ENCODE results near the gene OGFRL1.
A peak's percentile ranks its signal among the peaks of the same experiment; 100 is the strongest.

The OGFRL1 gene

DNA sequence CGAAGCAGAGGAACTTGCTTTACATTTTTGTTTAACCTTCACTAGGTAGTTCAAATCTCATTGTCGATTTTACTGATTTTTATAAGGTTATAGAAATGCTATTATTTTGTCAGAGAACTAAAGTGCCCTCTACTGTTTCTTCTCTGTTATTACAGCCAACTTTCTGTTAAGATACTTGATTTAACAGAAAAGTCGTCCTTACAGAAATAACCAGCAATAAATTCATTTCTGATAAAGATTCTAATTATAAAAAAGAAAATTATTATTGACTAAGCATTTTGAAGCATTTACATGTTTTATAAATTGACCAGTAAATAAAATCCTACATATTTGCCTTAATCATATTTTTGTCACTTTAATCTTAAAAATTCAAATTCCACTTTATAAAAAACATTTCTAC, 60.8 kb downstream of the OGFRL1 start:
- peak; percentile 52 for TF ChIP-seq RAD21 (IDR thresholded peaks at IDR 0.05; ENCODE audit: low read depth)
- TF ChIP-seq EGR1 (IDR thresholded peaks at IDR 0.05), result no peak

DNA sequence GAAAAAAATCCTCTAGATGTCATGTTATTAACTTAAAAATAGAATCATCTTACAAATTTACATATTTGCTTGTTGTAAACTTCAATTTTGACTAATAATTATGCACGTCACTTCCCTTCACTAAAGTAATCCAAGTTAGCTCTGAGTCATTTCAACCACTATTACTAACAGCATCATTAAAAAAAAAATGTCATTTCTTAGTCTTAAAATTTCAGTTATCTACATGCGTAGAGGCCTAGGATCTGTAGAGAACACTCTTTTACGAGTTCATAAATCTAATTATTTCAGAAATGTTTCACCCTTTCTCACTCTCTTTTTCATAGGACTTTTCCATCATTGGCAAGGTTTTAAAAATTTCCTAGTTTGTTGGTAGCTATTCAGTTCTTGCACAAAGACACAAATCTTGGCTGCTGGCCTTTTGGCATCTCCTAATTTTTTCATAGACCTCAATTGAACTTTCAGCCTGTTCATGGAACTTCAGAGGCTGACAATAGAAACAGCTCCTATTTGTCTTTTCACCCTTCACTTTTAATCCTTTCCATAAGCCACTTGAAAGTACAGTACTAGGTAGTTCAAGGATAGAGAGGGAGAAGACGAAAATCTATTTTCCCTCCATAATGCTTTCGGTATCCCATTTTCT, 61.5 kb downstream of the OGFRL1 start:
- TF ChIP-seq, protein P1, sequence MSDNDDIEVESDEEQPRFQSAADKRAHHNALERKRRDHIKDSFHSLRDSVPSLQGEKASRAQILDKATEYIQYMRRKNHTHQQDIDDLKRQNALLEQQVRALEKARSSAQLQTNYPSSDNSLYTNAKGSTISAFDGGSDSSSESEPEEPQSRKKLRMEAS (IDR thresholded peaks at IDR 0.05), result no peak
- no peak for TF ChIP-seq CEBPB (IDR thresholded peaks at IDR 0.05)
- TF ChIP-seq RAD21 (IDR thresholded peaks at IDR 0.05; ENCODE audit: low read depth), result no peak
- no peak for TF ChIP-seq ZBTB7A (IDR thresholded peaks at IDR 0.05; ENCODE audit: low read depth)
- TF ChIP-seq TCF12 (IDR thresholded peaks at IDR 0.05; ENCODE audit: low read depth), result no peak
- no peak for TF ChIP-seq CREB1 (IDR thresholded peaks at IDR 0.05; ENCODE audit: low read depth)
- no peak for TF ChIP-seq FOXM1 (IDR thresholded peaks at IDR 0.05; ENCODE audit: borderline replicate concordance, low read depth)
- TF ChIP-seq, protein P2, sequence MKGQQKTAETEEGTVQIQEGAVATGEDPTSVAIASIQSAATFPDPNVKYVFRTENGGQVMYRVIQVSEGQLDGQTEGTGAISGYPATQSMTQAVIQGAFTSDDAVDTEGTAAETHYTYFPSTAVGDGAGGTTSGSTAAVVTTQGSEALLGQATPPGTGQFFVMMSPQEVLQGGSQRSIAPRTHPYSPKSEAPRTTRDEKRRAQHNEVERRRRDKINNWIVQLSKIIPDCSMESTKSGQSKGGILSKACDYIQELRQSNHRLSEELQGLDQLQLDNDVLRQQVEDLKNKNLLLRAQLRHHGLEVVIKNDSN (IDR thresholded peaks at IDR 0.05), result no peak
- no peak for TF ChIP-seq TAF1 (IDR thresholded peaks at IDR 0.05; ENCODE audit: low read depth)
- no peak for TF ChIP-seq EGR1 (IDR thresholded peaks at IDR 0.05)
- TF ChIP-seq NFIC (IDR thresholded peaks at IDR 0.05), result no peak
- TF ChIP-seq, protein P3, sequence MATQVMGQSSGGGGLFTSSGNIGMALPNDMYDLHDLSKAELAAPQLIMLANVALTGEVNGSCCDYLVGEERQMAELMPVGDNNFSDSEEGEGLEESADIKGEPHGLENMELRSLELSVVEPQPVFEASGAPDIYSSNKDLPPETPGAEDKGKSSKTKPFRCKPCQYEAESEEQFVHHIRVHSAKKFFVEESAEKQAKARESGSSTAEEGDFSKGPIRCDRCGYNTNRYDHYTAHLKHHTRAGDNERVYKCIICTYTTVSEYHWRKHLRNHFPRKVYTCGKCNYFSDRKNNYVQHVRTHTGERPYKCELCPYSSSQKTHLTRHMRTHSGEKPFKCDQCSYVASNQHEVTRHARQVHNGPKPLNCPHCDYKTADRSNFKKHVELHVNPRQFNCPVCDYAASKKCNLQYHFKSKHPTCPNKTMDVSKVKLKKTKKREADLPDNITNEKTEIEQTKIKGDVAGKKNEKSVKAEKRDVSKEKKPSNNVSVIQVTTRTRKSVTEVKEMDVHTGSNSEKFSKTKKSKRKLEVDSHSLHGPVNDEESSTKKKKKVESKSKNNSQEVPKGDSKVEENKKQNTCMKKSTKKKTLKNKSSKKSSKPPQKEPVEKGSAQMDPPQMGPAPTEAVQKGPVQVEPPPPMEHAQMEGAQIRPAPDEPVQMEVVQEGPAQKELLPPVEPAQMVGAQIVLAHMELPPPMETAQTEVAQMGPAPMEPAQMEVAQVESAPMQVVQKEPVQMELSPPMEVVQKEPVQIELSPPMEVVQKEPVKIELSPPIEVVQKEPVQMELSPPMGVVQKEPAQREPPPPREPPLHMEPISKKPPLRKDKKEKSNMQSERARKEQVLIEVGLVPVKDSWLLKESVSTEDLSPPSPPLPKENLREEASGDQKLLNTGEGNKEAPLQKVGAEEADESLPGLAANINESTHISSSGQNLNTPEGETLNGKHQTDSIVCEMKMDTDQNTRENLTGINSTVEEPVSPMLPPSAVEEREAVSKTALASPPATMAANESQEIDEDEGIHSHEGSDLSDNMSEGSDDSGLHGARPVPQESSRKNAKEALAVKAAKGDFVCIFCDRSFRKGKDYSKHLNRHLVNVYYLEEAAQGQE (IDR thresholded peaks at IDR 0.05; ENCODE audit: low read depth), result no peak
- TF ChIP-seq YY1 (IDR thresholded peaks at IDR 0.05; ENCODE audit: low read depth), result no peak

DNA sequence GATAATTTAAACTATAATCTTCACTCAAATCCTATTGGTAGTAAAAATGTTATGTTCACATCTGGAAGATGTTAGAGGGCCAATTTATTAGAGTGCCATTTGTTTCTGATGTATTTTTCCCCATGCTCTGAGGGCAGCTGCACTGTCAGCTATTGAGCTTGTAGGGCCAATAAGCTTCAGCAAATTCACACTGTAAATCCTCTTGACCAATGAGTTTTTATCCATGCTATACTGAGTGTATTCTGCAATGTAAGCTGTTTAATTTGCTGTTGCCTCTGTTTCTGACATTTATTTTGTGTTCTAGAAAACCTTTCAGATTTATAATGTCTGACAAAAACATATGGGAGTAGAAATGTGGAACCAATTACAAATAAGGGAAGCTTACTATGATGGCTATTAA, 62.6 kb downstream of the OGFRL1 start:
- no peak for TF ChIP-seq ZBTB7A (IDR thresholded peaks at IDR 0.05; ENCODE audit: low read depth)
- no peak for TF ChIP-seq TEAD4 (IDR thresholded peaks at IDR 0.05)
- no peak for TF ChIP-seq CEBPB (IDR thresholded peaks at IDR 0.05)
- TF ChIP-seq, protein P2 (IDR thresholded peaks at IDR 0.05), result no peak
- TF ChIP-seq, protein P3 (IDR thresholded peaks at IDR 0.05; ENCODE audit: low read depth), result no peak
- no peak for TF ChIP-seq EP300 (IDR thresholded peaks at IDR 0.05; ENCODE audit: borderline replicate concordance)
- TF ChIP-seq FOXM1 (IDR thresholded peaks at IDR 0.05; ENCODE audit: borderline replicate concordance, low read depth), result no peak
- TF ChIP-seq EGR1 (IDR thresholded peaks at IDR 0.05), result no peak
- TF ChIP-seq, protein P1 (IDR thresholded peaks at IDR 0.05), result no peak
